DOHH2 (cell line): ENCODE measurements around the gene SEMA5A.

Source experiments
- H3F3A ChIP-seq: fragments of 200-600 bp; sonication (generic), shearing (Covaris generic); 2 replicates; pipeline ENCODE4 v1.6.0; 2016; ENCODE audit warnings: antibody characterized with exemption, mild to moderate bottlenecking; ENCODE audit not compliant: control insufficient read depth, insufficient read depth
- H3K27ac ChIP-seq: fragments of 200-600 bp; sonication (generic); 2 replicates; pipeline ENCODE4 v1.5.1; 2014; ENCODE audit warnings: low read depth, mild to moderate bottlenecking, low read length, moderate library complexity
- H3K27me3 ChIP-seq: fragments of 200-600 bp; sonication (generic); 2 replicates; pipeline ENCODE4 v1.6.1; 2014; ENCODE audit warnings: mild to moderate bottlenecking, low read length, mixed read lengths; ENCODE audit not compliant: control insufficient read depth
- H3K36me3 ChIP-seq: fragments of 200-600 bp; sonication (generic); 2 replicates; pipeline ENCODE4 v1.6.1; 2014; ENCODE audit warnings: mild to moderate bottlenecking, low read length, moderate library complexity, mixed read lengths; ENCODE audit not compliant: control insufficient read depth
- H3K4me1 ChIP-seq: fragments of 200-600 bp; sonication (generic); 2 replicates; pipeline ENCODE4 v1.6.1; 2014; ENCODE audit warnings: mild to moderate bottlenecking, low read length, mixed read lengths; ENCODE audit not compliant: control insufficient read depth
- H3K4me2 ChIP-seq: fragments of 200-600 bp; sonication (generic); 2 replicates; pipeline ENCODE4 v1.6.0; 2014; ENCODE audit warnings: mild to moderate bottlenecking, low read length, moderate library complexity
- H3K4me3 ChIP-seq: fragments of 200-600 bp; sonication (generic); 2 replicates; pipeline ENCODE4 v1.5.1; 2014; ENCODE audit warnings: mild to moderate bottlenecking, low read length, mixed read lengths
- H3K79me2 ChIP-seq: fragments of 200-600 bp; sonication (generic); 2 replicates; pipeline ENCODE4 v1.6.1; 2014; ENCODE audit warnings: mild to moderate bottlenecking, low read length, mixed read lengths; ENCODE audit not compliant: control insufficient read depth
- H3K9me2 ChIP-seq: fragments of 200-600 bp; sonication (generic); replicated peaks from 2 replicates; pipeline ENCODE4 v1.6.1; 2014; ENCODE audit warnings: mild to moderate bottlenecking, low read length, mixed read lengths; ENCODE audit not compliant: control insufficient read depth
- H3K9me3 ChIP-seq: fragments of 200-600 bp; sonication (generic); 2 replicates; pipeline ENCODE4 v1.6.1; 2014; ENCODE audit warnings: antibody characterized with exemption, low read length, mixed read lengths; ENCODE audit not compliant: control insufficient read depth, insufficient read depth
- H4K20me1 ChIP-seq: fragments of 200-600 bp; sonication (generic); 2 replicates; pipeline ENCODE4 v1.6.0; 2014; ENCODE audit warnings: low read depth, mild to moderate bottlenecking, antibody characterized with exemption, low read length, moderate library complexity; ENCODE audit not compliant: control insufficient read depth, insufficient read depth
- CTCF ChIP-seq: fragments of 200-600 bp; sonication (generic); IDR thresholded peaks from one replicate; pipeline ENCODE4 v1.5.1; 2014; ENCODE audit warnings: antibody characterized with exemption, mild to moderate bottlenecking, low read depth, low read length; ENCODE audit not compliant: poor library complexity, severe bottlenecking
- EZH2phosphoT487 ChIP-seq: fragments of 200-600 bp; sonication (generic); IDR thresholded peaks from 2 replicates; pipeline ENCODE4 v1.6.1; 2017; ENCODE audit warnings: borderline replicate concordance, mild to moderate bottlenecking, antibody characterized with exemption, low read length, moderate library complexity, mixed read lengths

Gene SEMA5A

DNA sequence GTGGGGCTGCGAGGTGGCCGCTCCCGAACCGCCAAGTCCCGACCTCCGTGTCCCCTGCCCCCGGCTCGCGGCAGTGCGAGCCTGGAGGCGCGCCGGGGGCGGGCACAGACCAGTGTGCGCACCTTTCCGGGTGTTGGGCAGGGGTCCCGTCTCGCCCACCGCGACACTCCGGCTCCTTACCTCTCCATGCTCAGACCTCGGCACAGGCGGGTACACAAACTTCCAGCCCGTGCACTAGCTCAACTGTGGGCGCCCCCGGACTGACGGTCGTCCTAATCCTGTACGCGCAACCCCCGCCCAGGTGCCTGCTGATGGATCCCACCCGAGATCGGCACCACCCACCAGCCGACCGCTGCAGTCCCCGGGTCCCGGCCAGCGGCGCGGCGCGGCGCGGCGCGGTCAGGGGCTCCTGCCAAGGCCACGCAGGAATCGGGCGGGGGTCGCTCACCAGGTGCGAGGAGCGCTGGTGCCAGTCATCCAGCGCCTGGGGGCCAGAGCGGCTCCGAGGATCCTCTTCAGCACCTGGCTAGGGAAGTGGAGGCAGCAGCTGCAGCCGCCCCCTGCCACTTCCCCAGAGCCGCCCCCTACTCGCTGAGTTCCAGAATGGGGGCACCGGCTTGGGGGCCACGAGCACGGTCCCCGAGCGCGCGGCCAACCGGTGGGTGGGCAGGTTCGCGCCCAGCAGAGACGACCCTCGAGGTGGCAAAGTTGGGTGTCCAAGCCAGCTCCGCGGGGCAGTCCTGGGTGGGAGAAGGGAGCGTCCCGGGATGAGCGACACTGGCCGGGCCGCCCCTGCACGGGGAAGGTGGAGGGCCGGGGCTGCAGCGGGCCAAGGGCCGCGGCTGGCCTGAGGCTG is 511 bp downstream of the SEMA5A start:
- H4K20me1 ChIP-seq = no peaks in the 10 kb centered on the region
- no peaks in the 10 kb centered on the region for H3K27me3 ChIP-seq
- H3K4me3 ChIP-seq = no peak overlapping the region
- H3K4me1 ChIP-seq = no peaks in the 10 kb centered on the region
- TF ChIP-seq CTCF = no peak
- TF ChIP-seq EZH2phosphoT487 = no peak
- peaks cover 3% of the 10 kb centered on the region; the same call in 1 of the 2 replicates for H3K9me3 ChIP-seq
- no peaks in the 10 kb centered on the region for H3K79me2 ChIP-seq
- H3K9me2 ChIP-seq = no peaks in the 10 kb centered on the region
- no peak overlapping the region for H3K27ac ChIP-seq
- no peak overlapping the region for H3K4me2 ChIP-seq
- no peaks in the 10 kb centered on the region for H3K36me3 ChIP-seq
- H3F3A ChIP-seq = no peaks in the 10 kb centered on the region

GRCh38 chr5:9544502-9545135 is 1.3 kb downstream of the SEMA5A start:
- Histone ChIP-seq H3K9me2 (no peaks in the 10 kb centered on the region), H3K4me2 (no peak overlapping the region)

GRCh38 chr5:9544056-9544455 is 1.8 kb downstream of the SEMA5A start:
- no peak for TF ChIP-seq EZH2phosphoT487
- no peak for TF ChIP-seq CTCF
- Histone ChIP-seq H3K27me3 (no peaks in the 10 kb centered on the region), H3K4me1 (no peaks in the 10 kb centered on the region), H3K36me3 (no peaks in the 10 kb centered on the region), H3F3A (no peaks in the 10 kb centered on the region), H3K9me3 (peaks cover 3% of the 10 kb centered on the region; the same call in 1 of the 2 replicates), H3K4me2 (no peak overlapping the region), H3K79me2 (no peaks in the 10 kb centered on the region), H4K20me1 (no peaks in the 10 kb centered on the region), H3K9me2 (no peaks in the 10 kb centered on the region), H3K4me3 (no peak overlapping the region), H3K27ac (no peak overlapping the region)

More at GRCh38 chr5:9544502-9545135, 1.3 kb downstream of the SEMA5A start:
- no peak overlapping the region for H3K4me3 ChIP-seq
- TF ChIP-seq EZH2phosphoT487 (no peak), CTCF (peak; percentile 62)
- H3K9me3 ChIP-seq = peaks cover 3% of the 10 kb centered on the region; the same call in 1 of the 2 replicates
- no peaks in the 10 kb centered on the region for H3K27me3 ChIP-seq
- H4K20me1 ChIP-seq = no peaks in the 10 kb centered on the region
- no peaks in the 10 kb centered on the region for H3K36me3 ChIP-seq
- H3K79me2 ChIP-seq = no peaks in the 10 kb centered on the region
- H3K4me1 ChIP-seq = no peaks in the 10 kb centered on the region
- H3F3A ChIP-seq = no peaks in the 10 kb centered on the region
- H3K27ac ChIP-seq = no peak overlapping the region
